ENCODE results near the gene ARSB. TPM values are rescaled to one million over a fixed set of nuclear protein-coding genes. Genes with fewer than 3 reads are reported as not detected.
A peak's percentile ranks its signal among the peaks of the same experiment; 100 is the strongest.

ARSB gene
- total and polyA plus RNA-seq, 2 experiments from 2014 or later: 16.0 to 25.5 TPM

DNA sequence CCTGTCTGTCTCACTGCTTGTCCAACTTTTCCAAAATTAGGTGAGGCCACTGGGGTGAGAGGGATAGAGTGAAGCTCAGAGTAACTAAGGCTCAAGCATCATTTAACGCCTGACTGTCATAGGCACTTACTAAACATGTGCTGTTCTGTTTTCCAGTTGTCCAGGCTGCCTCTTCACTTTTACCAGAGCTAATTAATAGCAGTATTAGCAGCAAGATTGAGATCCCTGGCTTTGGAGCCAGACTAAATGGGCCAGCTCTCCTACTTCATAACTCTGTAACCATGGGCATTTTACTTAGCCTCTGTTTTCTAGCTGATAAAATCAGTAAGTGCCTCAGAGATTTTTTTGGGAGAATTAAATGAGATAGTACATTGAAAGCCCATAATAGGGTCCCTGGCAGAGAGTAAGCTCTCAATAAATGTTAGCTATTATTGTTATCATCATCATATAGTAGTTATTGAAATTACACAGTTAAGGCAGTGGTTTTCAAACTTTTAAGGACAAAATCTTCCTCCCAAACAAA lies 190.4 kb downstream of the ARSB start:
- no peaks in the 10 kb centered on the region for H3K27me3 ChIP-seq
- peaks cover 17% of the 10 kb centered on the region for H3K4me1 ChIP-seq (ENCODE audit: low read depth)
- no peak for DNase-seq (ENCODE audit: low read depth in 1 of 2, low spot score in 1 of 2)
- no peaks in the 10 kb centered on the region for H3K9me3 ChIP-seq (ENCODE audit: low read depth)
- peak overlapping the region; percentile 56 for H3K27ac ChIP-seq
- H3K36me3 ChIP-seq: no peaks in the 10 kb centered on the region
- no peak for TF ChIP-seq CTCF (IDR thresholded peaks at IDR 0.05; ENCODE audit: low read depth, low read length)
- no peak overlapping the region for H3K4me3 ChIP-seq

DNA sequence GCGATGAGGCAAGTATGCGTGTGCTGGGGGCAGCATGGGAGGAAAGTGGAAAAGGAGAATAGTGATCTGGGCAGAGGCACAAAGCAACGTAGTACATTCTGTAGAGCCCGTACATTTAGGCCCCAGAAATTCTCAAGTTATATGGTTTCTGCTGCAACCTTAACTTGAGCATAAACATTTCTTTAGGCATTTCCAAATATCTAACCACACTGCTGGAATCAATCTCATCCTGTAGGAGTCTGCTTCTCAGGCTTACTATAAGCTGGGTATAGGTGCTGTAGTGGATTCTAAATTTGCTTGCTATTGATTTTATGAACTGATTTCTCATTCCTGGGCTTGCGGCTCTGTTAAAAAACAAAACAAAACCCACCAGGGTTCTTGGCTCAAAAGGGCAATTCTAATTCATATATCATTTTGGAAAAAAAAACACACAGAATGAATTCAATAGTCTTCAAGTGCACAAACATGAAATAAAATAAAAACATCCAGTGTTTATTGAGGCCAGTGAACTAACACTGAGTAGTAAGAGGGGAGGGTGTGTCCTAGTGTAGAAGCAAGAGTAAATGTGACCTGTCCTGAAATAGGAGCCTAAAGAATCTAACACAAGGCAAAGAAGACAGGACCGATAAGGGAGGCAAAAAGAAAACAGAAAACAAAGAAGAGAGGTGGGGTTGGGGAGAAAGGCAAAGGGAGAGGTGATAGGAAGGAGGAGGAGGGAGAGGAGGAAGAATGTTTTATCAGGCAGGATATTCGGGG lies 191.0 kb downstream of the ARSB start:
- H3K4me1 ChIP-seq (ENCODE audit: low read depth): peaks cover 17% of the 10 kb centered on the region
- no peak overlapping the region for H3K4me3 ChIP-seq
- peak in 1 of 2 donors; percentile 24 for DNase-seq (ENCODE audit: low read depth in 1 of 2, low spot score in 1 of 2)
- H3K36me3 ChIP-seq: no peaks in the 10 kb centered on the region
- H3K27ac ChIP-seq: peak overlapping the region; percentile 56
- H3K27me3 ChIP-seq: no peaks in the 10 kb centered on the region
- H3K9me3 ChIP-seq (ENCODE audit: low read depth): no peaks in the 10 kb centered on the region
- TF ChIP-seq CTCF (IDR thresholded peaks at IDR 0.05; ENCODE audit: low read depth, low read length): no peak

- DNase-seq (ENCODE audit: low read depth in 1 of 2, low spot score in 1 of 2): no peak
These were observed 192.6 kb downstream of the ARSB start for GRCh38 chr5:78792345-78793055.

GRCh38 chr5:78791501-78792100 lies 193.5 kb downstream of the ARSB start:
- TF ChIP-seq CTCF (IDR thresholded peaks at IDR 0.05; ENCODE audit: low read depth, low read length): no peak
- Histone ChIP-seq H3K4me3 (no peak overlapping the region), H3K4me1 (ENCODE audit: low read depth) (peaks cover 17% of the 10 kb centered on the region), H3K36me3 (no peaks in the 10 kb centered on the region), H3K27ac (no peak overlapping the region), H3K27me3 (no peaks in the 10 kb centered on the region), H3K9me3 (ENCODE audit: low read depth) (no peaks in the 10 kb centered on the region)
- no peak for DNase-seq (ENCODE audit: low read depth in 1 of 2, low spot score in 1 of 2)

More at GRCh38 chr5:78792345-78793055, 192.6 kb downstream of the ARSB start:
- TF ChIP-seq CTCF (IDR thresholded peaks at IDR 0.05; ENCODE audit: low read depth, low read length): no peak
- no peaks in the 10 kb centered on the region for H3K36me3 ChIP-seq
- H3K27ac ChIP-seq: no peak overlapping the region
- H3K27me3 ChIP-seq: no peaks in the 10 kb centered on the region
- H3K9me3 ChIP-seq (ENCODE audit: low read depth): no peaks in the 10 kb centered on the region
- peaks cover 17% of the 10 kb centered on the region for H3K4me1 ChIP-seq (ENCODE audit: low read depth)
- H3K4me3 ChIP-seq: no peak overlapping the region

DNA sequence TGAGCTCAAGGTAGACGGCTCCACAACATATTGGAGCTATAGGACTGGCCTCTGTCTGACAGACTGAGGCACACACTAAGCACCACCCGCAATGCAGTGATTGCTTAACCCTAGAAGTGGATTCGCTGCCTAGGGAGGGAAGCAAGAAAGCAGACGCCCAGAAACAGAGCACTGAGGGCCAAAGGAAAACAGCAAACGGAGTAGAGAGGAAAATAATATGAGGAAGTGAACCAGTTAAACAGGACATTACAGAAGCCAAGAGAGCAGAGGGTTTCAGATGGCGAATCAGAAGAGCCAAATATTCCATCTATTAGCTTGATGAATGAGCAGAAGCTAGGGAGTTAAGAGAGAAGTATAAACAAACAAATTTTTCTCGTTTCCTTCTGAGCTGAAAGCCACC lies 197.3 kb downstream of the ARSB start:
- Histone ChIP-seq H3K27ac (no peak overlapping the region), H3K9me3 (ENCODE audit: low read depth) (no peaks in the 10 kb centered on the region), H3K4me1 (ENCODE audit: low read depth) (no peaks in the 10 kb centered on the region), H3K36me3 (no peaks in the 10 kb centered on the region), H3K4me3 (no peak overlapping the region), H3K27me3 (no peaks in the 10 kb centered on the region)
- TF ChIP-seq CTCF (IDR thresholded peaks at IDR 0.05; ENCODE audit: low read depth, low read length): no peak
- DNase-seq (ENCODE audit: low read depth in 1 of 2, low spot score in 1 of 2): peak in 1 of 2 donors; percentile 73
